Measurements from ENCODE around the gene DCANP1.

The DCANP1 gene

GRCh38 chr5:135426102-135427082, 20.8 kb downstream of the DCANP1 start:
- TF ChIP-seq, protein P1, sequence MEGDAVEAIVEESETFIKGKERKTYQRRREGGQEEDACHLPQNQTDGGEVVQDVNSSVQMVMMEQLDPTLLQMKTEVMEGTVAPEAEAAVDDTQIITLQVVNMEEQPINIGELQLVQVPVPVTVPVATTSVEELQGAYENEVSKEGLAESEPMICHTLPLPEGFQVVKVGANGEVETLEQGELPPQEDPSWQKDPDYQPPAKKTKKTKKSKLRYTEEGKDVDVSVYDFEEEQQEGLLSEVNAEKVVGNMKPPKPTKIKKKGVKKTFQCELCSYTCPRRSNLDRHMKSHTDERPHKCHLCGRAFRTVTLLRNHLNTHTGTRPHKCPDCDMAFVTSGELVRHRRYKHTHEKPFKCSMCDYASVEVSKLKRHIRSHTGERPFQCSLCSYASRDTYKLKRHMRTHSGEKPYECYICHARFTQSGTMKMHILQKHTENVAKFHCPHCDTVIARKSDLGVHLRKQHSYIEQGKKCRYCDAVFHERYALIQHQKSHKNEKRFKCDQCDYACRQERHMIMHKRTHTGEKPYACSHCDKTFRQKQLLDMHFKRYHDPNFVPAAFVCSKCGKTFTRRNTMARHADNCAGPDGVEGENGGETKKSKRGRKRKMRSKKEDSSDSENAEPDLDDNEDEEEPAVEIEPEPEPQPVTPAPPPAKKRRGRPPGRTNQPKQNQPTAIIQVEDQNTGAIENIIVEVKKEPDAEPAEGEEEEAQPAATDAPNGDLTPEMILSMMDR (IDR thresholded peaks at IDR 0.05; ENCODE audit: borderline replicate concordance, control extremely low read depth, extremely low read depth, insufficient read depth, missing control alignments), result peak; percentile 71
- in situ Hi-C loops (cut with MboI; ENCODE audit: low sequenced_read_pairs, unreplicated experiment), result no loop called here
- DNase-seq (ENCODE audit: low spot score), result peak; percentile 65

GRCh38 chr5:135425641-135426040, 21.5 kb downstream of the DCANP1 start:
- in situ Hi-C loops (cut with MboI; ENCODE audit: low sequenced_read_pairs, unreplicated experiment), result no loop called here
- no peak for DNase-seq (ENCODE audit: low spot score)
- TF ChIP-seq, protein P1 (IDR thresholded peaks at IDR 0.05; ENCODE audit: borderline replicate concordance, control extremely low read depth, extremely low read depth, insufficient read depth, missing control alignments), result no peak

DNA sequence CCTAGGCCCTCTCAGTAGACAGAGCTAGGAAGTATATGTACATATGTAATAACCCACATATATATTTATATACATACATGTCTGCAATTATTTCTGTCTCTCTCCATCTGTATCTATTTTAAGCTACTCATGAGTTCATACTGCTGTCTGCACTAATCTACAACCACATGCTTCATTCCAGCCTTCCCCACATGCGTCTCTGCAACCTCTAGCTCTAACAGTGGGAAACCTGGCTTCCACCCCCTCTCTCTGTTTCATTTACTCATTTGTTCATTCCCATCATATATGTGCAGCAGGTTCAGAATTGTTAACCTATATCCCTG, 23.3 kb downstream of the DCANP1 start:
- in situ Hi-C loops (cut with MboI; ENCODE audit: low sequenced_read_pairs, unreplicated experiment), result no loop called here
- DNase-seq (ENCODE audit: low spot score), result no peak
- TF ChIP-seq, protein P1 (IDR thresholded peaks at IDR 0.05; ENCODE audit: borderline replicate concordance, control extremely low read depth, extremely low read depth, insufficient read depth, missing control alignments), result no peak

- no peak for DNase-seq (ENCODE audit: low spot score)
- TF ChIP-seq, protein P1 (IDR thresholded peaks at IDR 0.05; ENCODE audit: borderline replicate concordance, control extremely low read depth, extremely low read depth, insufficient read depth, missing control alignments), result no peak
- in situ Hi-C loops (cut with MboI; ENCODE audit: low sequenced_read_pairs, unreplicated experiment), result no loop called here
These were observed 23.9 kb downstream of the DCANP1 start for GRCh38 chr5:135423146-135423845.

GRCh38 chr5:135422419-135422818, 24.7 kb downstream of the DCANP1 start:
- TF ChIP-seq, protein P1 (IDR thresholded peaks at IDR 0.05; ENCODE audit: borderline replicate concordance, control extremely low read depth, extremely low read depth, insufficient read depth, missing control alignments), result no peak
- in situ Hi-C loops (cut with MboI; ENCODE audit: low sequenced_read_pairs, unreplicated experiment), result no loop called here
- no peak for DNase-seq (ENCODE audit: low spot score)

- DNase-seq (ENCODE audit: low spot score), result no peak
- TF ChIP-seq, protein P1 (IDR thresholded peaks at IDR 0.05; ENCODE audit: borderline replicate concordance, control extremely low read depth, extremely low read depth, insufficient read depth, missing control alignments), result no peak
- in situ Hi-C loops (cut with MboI; ENCODE audit: low sequenced_read_pairs, unreplicated experiment), result no loop called here
These were observed 30.1 kb downstream of the DCANP1 start for GRCh38 chr5:135417083-135417482.
